Uterus (tissue), 4 donors: ENCODE measurements around the gene SLC25A21. TPM values are rescaled to one million over a fixed set of nuclear protein-coding genes. Genes with fewer than 3 reads are reported as not detected.

ENCODE experiments used
- DNase-seq, 2 donors: peaks; one replicate each; pipeline ENCODE4 v3.0.0-alpha.2; 2019 to 2020
- H3K27ac ChIP-seq, 2 donors: fragments of 200-600 bp; sonication (generic); 1 replicate in 1 of 2; 2 replicates in 1 of 2; pipeline ENCODE4 v1.5.1; 2016 to 2018
- H3K27me3 ChIP-seq, 2 donors: fragments of 200-600 bp; sonication (generic); one replicate each; pipeline ENCODE4 v1.5.1; 2018 to 2019; ENCODE audit warnings: control low read depth in 1 of 2
- H3K36me3 ChIP-seq, 2 donors: fragments of 200-600 bp; sonication (generic); one replicate each; pipeline ENCODE4 v1.5.1; 2019; ENCODE audit warnings: control low read depth in 1 of 2
- H3K4me1 ChIP-seq, 2 donors: fragments of 200-600 bp; sonication (generic); one replicate each; pipeline ENCODE4 v1.5.1; 2018 to 2019; ENCODE audit warnings: control low read depth in 1 of 2
- H3K4me3 ChIP-seq, 2 donors: fragments of 200-600 bp; sonication (generic); 1 replicate in 1 of 2; 2 replicates in 1 of 2; pipeline ENCODE4 v1.5.1; 2018 to 2019; ENCODE audit warnings: mild to moderate bottlenecking in 1 of 2
- H3K9me3 ChIP-seq, 2 donors: fragments of 200-600 bp; sonication (generic); one replicate each; pipeline ENCODE4 v1.5.1; 2019; ENCODE audit warnings: control low read depth in 1 of 2
- POLR2A ChIP-seq, 2 donors: fragments of 450-650 bp; IDR thresholded peaks; one replicate each; pipeline ENCODE4 v1.6.1; 2016; ENCODE audit warnings: antibody characterized with exemption in 2 of 2, mild to moderate bottlenecking in 1 of 2, moderate library complexity in 1 of 2
- intact Hi-C: fragments of 100-400 bp; cut with DNase I; formaldehyde crosslinking; loops from one replicate; pipeline ENCODE4 v1.15.1; 2023; ENCODE audit warnings: low total_unique reads
- total RNA-seq, 4 donors: library from RNA; depleted of rRNA in 3 of 4; stranded (reverse); fragments of >200 nt in 3 of 4; gene quantifications; one replicate each; pipeline versions ENCODE4 v1.1.0 to v1.2.4, GENCODE V29; 2014 to 2023
- TF ChIP-seq, protein P1 (sequence below), 4 experiments: fragments of 200-600 bp in 2 of 4; fragments of 450-650 bp in 2 of 4; sonication (generic) in 2 of 4; IDR thresholded peaks; one replicate each; pipeline ENCODE4 v1.5.1; 2016 to 2019; ENCODE audit warnings: antibody characterized with exemption in 4 of 4, mild to moderate bottlenecking in 2 of 4, moderate library complexity in 1 of 4
- donor health status: DM: yes; HTN: yes; CAD: no.

The SLC25A21 gene
- total RNA-seq, 4 donors from 2014 or later, result under 0.01 to 3.0 (median 2.0) TPM; not detected in 1

DNA sequence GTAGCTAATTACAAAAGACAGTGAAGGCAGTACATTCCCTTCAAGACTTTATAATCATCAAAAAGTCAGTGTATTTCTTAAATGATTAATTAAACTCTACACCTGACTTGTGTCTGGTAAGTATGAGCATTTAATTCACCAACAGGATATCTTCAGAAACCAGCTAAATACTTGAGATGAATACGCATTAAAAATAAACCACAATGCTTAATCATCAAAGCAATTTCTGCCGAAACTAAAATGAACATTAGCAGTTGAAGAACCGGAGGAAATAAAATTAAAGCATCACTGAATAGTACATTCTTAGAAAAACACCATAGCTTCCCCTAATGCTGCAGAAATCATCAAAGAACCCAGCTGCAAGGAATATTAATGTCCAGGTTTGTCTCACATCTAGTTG lies 32.7 kb downstream of the SLC25A21 start:
- no peak overlapping the region for H3K4me3 ChIP-seq
- TF ChIP-seq, protein P1, sequence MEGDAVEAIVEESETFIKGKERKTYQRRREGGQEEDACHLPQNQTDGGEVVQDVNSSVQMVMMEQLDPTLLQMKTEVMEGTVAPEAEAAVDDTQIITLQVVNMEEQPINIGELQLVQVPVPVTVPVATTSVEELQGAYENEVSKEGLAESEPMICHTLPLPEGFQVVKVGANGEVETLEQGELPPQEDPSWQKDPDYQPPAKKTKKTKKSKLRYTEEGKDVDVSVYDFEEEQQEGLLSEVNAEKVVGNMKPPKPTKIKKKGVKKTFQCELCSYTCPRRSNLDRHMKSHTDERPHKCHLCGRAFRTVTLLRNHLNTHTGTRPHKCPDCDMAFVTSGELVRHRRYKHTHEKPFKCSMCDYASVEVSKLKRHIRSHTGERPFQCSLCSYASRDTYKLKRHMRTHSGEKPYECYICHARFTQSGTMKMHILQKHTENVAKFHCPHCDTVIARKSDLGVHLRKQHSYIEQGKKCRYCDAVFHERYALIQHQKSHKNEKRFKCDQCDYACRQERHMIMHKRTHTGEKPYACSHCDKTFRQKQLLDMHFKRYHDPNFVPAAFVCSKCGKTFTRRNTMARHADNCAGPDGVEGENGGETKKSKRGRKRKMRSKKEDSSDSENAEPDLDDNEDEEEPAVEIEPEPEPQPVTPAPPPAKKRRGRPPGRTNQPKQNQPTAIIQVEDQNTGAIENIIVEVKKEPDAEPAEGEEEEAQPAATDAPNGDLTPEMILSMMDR (IDR thresholded peaks at IDR 0.05), result no peak
- TF ChIP-seq POLR2A (IDR thresholded peaks at IDR 0.05), result no peak
- no peaks in the 10 kb centered on the region for H3K4me1 ChIP-seq
- DNase-seq, result no peak
- intact Hi-C loops, result no loop called here
- no peak overlapping the region for H3K27ac ChIP-seq
- H3K36me3 ChIP-seq, result no peaks in the 10 kb centered on the region
- no peaks in the 10 kb centered on the region for H3K9me3 ChIP-seq
- H3K27me3 ChIP-seq, result no peaks in the 10 kb centered on the region

DNA sequence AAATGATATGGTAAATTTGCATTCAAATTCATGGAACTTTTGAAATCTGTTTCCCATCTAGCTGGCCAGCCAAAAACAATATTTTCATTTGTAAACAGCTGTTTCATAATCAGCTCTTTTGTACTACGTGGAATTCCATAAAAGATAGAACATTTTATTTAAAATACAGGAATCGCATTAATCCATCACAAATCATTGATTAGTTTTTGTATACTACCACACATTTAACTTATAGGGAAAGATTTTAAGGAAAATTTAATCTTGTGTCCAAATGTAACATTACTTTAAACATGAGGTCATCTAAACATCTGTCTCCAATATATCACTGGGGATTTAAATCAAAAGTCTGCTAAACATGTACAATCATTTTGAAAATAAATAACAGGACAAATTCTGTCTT lies 33.5 kb downstream of the SLC25A21 start:
- Histone ChIP-seq H3K4me1 (no peaks in the 10 kb centered on the region), H3K27me3 (no peaks in the 10 kb centered on the region), H3K27ac (no peak overlapping the region), H3K36me3 (no peaks in the 10 kb centered on the region), H3K4me3 (no peak overlapping the region), H3K9me3 (no peaks in the 10 kb centered on the region)
- no peak for DNase-seq
- TF ChIP-seq, protein P1 (IDR thresholded peaks at IDR 0.05), result no peak
- no peak for TF ChIP-seq POLR2A (IDR thresholded peaks at IDR 0.05)
- intact Hi-C loops, result no loop called here

DNA sequence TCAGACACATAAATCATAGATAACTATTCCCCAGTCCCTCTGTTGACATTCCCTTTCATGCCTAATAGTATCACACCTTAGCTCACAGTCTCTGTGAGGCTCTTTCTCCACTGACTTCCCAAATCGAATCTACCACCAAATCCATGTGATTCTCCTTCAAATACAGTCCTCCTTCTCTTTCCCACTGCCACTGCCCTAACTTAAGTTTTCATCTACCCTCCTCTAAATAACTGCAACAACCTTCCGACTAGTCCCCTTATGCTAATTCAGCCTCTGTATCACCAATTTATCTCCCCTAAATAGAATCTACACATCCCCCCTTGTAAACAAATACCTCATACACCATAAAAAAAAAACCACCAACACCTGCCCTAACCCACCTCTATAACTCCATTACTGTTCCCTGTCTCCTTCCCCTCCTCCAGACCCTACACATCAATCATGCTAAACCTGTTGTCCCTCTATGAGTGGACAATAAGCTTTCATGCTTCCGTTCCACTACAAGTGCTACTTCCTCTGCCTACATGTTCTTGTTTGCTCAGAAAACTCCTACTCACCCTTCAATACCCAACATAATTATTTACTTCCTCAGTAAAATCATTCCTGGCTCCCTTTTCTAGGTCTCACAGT lies 39.0 kb downstream of the SLC25A21 start:
- no peak overlapping the region for H3K4me3 ChIP-seq
- H3K4me1 ChIP-seq, result no peaks in the 10 kb centered on the region
- TF ChIP-seq POLR2A (IDR thresholded peaks at IDR 0.05), result no peak
- TF ChIP-seq, protein P1 (IDR thresholded peaks at IDR 0.05), result no peak
- H3K27me3 ChIP-seq, result no peaks in the 10 kb centered on the region
- DNase-seq, result no peak
- no peaks in the 10 kb centered on the region for H3K36me3 ChIP-seq
- H3K9me3 ChIP-seq, result no peaks in the 10 kb centered on the region
- intact Hi-C loops, result no loop called here
- H3K27ac ChIP-seq, result no peak overlapping the region

DNA sequence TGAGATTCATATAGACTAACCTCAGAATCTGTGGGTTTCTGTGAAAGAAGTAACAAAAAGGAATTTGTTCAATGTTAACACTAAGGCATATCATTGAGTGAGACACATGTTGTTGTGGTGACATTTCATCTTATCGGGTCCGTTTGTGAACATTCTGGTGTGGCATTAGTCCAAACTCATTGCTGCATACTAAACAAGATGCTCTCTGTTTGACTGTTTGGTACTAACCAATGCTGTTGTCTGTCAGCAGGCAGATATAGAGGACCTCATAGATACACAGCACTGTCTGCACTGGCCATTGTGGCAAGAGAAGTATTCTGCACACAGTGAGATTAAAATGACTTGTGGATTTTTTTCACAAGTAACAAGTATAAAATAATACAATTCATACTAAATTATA lies 41.2 kb downstream of the SLC25A21 start:
- Histone ChIP-seq H3K36me3 (no peaks in the 10 kb centered on the region), H3K4me3 (no peak overlapping the region), H3K27ac (no peak overlapping the region), H3K9me3 (no peaks in the 10 kb centered on the region), H3K27me3 (no peaks in the 10 kb centered on the region), H3K4me1 (no peaks in the 10 kb centered on the region)
- intact Hi-C loops, result no loop called here
- TF ChIP-seq POLR2A (IDR thresholded peaks at IDR 0.05), result no peak
- TF ChIP-seq, protein P1 (IDR thresholded peaks at IDR 0.05), result no peak
- DNase-seq, result no peak

DNA sequence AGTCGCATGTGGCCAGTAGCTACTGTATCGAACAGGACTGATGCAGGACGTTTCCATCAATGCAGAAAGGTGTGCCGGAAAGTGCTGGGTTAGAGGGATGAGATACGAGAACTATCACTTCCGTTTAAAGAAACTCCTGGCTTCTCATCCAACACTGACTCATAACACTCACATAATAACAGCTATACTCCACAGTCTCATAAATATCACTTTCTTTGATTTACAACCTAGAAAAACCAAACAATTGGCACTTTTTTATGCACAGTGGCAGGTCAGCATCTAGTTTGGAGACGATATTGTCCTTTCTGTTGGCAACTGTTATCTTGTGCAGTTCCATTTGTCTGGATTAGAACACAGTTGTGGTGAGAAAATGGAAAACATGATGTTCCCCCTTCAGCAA lies 43.4 kb downstream of the SLC25A21 start:
- no peaks in the 10 kb centered on the region for H3K9me3 ChIP-seq
- H3K36me3 ChIP-seq, result no peaks in the 10 kb centered on the region
- no peak for DNase-seq
- no peak overlapping the region for H3K4me3 ChIP-seq
- no peaks in the 10 kb centered on the region for H3K4me1 ChIP-seq
- no peak overlapping the region for H3K27ac ChIP-seq
- no peaks in the 10 kb centered on the region for H3K27me3 ChIP-seq
- intact Hi-C loops, result no loop called here
- TF ChIP-seq, protein P1 (IDR thresholded peaks at IDR 0.05), result no peak
- TF ChIP-seq POLR2A (IDR thresholded peaks at IDR 0.05), result no peak
